GM21576 (cell line): Measurements from ENCODE around the gene PSAPL1.
"Not testable (repeated sequence)": the region's sequence is repeated elsewhere in the genome, so short reads cannot be mapped to it uniquely, and the experiment has no call there.

Experiments
- ATAC-seq: cut with Tn5 transposase; IDR thresholded peaks from one replicate; pipeline ENCODE4 v1.9.1; 2021; ENCODE audit warnings: mild to moderate bottlenecking, moderate library complexity; ENCODE audit not compliant: unreplicated experiment

The PSAPL1 gene

GRCh38 chr4:7459471-7459870 is 24.7 kb upstream of the PSAPL1 start:
- no peak for ATAC-seq

GRCh38 chr4:7458477-7458876 is 23.7 kb upstream of the PSAPL1 start:
- no peak for ATAC-seq

- ATAC-seq = no peak
Measured at GRCh38 chr4:7458066-7458425, 23.3 kb upstream of the PSAPL1 start.

- ATAC-seq = no peak
Measured at GRCh38 chr4:7457201-7458065, 22.7 kb upstream of the PSAPL1 start.

GRCh38 chr4:7452802-7453201 is 18.1 kb upstream of the PSAPL1 start:
- ATAC-seq = not testable (repeated sequence)

- ATAC-seq = no peak
Measured at GRCh38 chr4:7451800-7452199, 17.1 kb upstream of the PSAPL1 start.

- no peak for ATAC-seq
Measured at GRCh38 chr4:7451434-7451789, 16.7 kb upstream of the PSAPL1 start.

- no peak for ATAC-seq
Measured at GRCh38 chr4:7450775-7451433, 16.2 kb upstream of the PSAPL1 start.

- no peak for ATAC-seq
Measured at GRCh38 chr4:7448036-7448435, 13.3 kb upstream of the PSAPL1 start.

GRCh38 chr4:7447236-7447635 is 12.5 kb upstream of the PSAPL1 start:
- no peak for ATAC-seq

GRCh38 chr4:7444731-7445130 is 10.0 kb upstream of the PSAPL1 start:
- no peak for ATAC-seq

- no peak for ATAC-seq
Measured at GRCh38 chr4:7444314-7444713, 9.6 kb upstream of the PSAPL1 start.

GRCh38 chr4:7442574-7443162 is 7.9 kb upstream of the PSAPL1 start:
- ATAC-seq = no peak

- no peak for ATAC-seq
Measured at GRCh38 chr4:7441201-7441600, 6.5 kb upstream of the PSAPL1 start.

- ATAC-seq = no peak
Measured at GRCh38 chr4:7439699-7440098, 5.0 kb upstream of the PSAPL1 start.

- no peak for ATAC-seq
Measured at GRCh38 chr4:7436256-7436655, 1.5 kb upstream of the PSAPL1 start.

- no peak for ATAC-seq
Measured at GRCh38 chr4:7435471-7436061, 836 bp upstream of the PSAPL1 start.

- no peak for ATAC-seq
Measured at GRCh38 chr4:7434141-7434765, 477 bp downstream of the PSAPL1 start.

- ATAC-seq = no peak
Measured at GRCh38 chr4:7433376-7434140, 1.2 kb downstream of the PSAPL1 start.

- ATAC-seq = no peak
Measured at GRCh38 chr4:7432531-7433375, 2.0 kb downstream of the PSAPL1 start.
